ENCODE measurements around the gene KLC3.

The KLC3 gene

DNA sequence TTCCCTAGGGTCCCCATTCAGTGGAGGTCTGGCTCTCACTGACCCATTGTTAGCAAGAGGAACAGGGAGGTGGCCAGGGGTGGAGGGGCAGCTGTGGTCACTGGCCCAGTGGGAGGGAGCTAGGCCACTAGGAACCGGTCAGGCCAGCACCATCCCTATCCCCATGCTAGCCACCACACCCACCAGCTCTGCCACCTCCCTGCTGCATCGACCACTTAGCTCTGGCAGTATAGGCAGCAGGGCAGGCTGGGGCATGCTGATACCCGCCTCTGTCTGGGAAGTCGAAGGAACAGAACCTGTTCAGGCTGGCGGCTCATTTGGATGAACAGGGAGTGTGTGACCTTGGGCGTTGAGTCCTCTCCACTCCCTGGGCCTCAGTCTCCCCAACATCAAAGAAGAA lies 59.6 kb downstream of the KLC3 start:
- TF ChIP-seq CTCF (IDR thresholded peaks at IDR 0.05): no peak
- no peak for TF ChIP-seq ZFX (IDR thresholded peaks at IDR 0.05; ENCODE audit: borderline replicate concordance)
- peak overlapping the region; percentile 99 for H3K27ac ChIP-seq
